HG02970 (cell line): ENCODE data around the gene CORO2B.

Source experiments
- ATAC-seq: cut with Tn5 transposase; IDR thresholded peaks from one replicate; pipeline ENCODE4 v1.9.1; 2021; ENCODE audit warnings: mild to moderate bottlenecking, moderate library complexity, moderate number of reproducible peaks; ENCODE audit not compliant: unreplicated experiment, low FRiP score

CORO2B gene

GRCh38 chr15:68713874-68714273 is 135.1 kb downstream of the CORO2B start:
- no peak for ATAC-seq

GRCh38 chr15:68715111-68715510 is 136.3 kb downstream of the CORO2B start:
- ATAC-seq: no peak

- ATAC-seq: no peak
Observed at GRCh38 chr15:68717951-68718350, 139.2 kb downstream of the CORO2B start.

GRCh38 chr15:68718468-68718867 is 139.7 kb downstream of the CORO2B start:
- no peak for ATAC-seq

- ATAC-seq: no peak
Observed at GRCh38 chr15:68719051-68719450, 140.3 kb downstream of the CORO2B start.

- no peak for ATAC-seq
Observed at GRCh38 chr15:68719672-68720071, 140.9 kb downstream of the CORO2B start.

GRCh38 chr15:68721886-68722285 is 143.1 kb downstream of the CORO2B start:
- no peak for ATAC-seq

- ATAC-seq: no peak
Observed at GRCh38 chr15:68725736-68726135, 146.9 kb downstream of the CORO2B start.

GRCh38 chr15:68726246-68726645 is 147.5 kb downstream of the CORO2B start:
- ATAC-seq: no peak

- ATAC-seq: no peak
Observed at GRCh38 chr15:68729789-68730411, 151.1 kb downstream of the CORO2B start.

- ATAC-seq: no peak
Observed at GRCh38 chr15:68730471-68730919, 151.7 kb downstream of the CORO2B start.

- ATAC-seq: no peak
Observed at GRCh38 chr15:68730976-68731897, 152.4 kb downstream of the CORO2B start.

- ATAC-seq: no peak
Observed at GRCh38 chr15:68732451-68732850, 153.7 kb downstream of the CORO2B start.

GRCh38 chr15:68733666-68734065 is 154.9 kb downstream of the CORO2B start:
- ATAC-seq: no peak

GRCh38 chr15:68734352-68734751 is 155.6 kb downstream of the CORO2B start:
- ATAC-seq: no peak

GRCh38 chr15:68734881-68735280 is 156.1 kb downstream of the CORO2B start:
- ATAC-seq: no peak

- no peak for ATAC-seq
Observed at GRCh38 chr15:68735610-68736009, 156.8 kb downstream of the CORO2B start.

GRCh38 chr15:68739390-68740080 is 160.7 kb downstream of the CORO2B start:
- ATAC-seq: no peak

GRCh38 chr15:68743256-68743655 is 164.5 kb downstream of the CORO2B start:
- ATAC-seq: no peak

GRCh38 chr15:68749365-68749764 is 170.6 kb downstream of the CORO2B start:
- ATAC-seq: no peak

- ATAC-seq: no peak
Observed at GRCh38 chr15:68749793-68750192, 171.0 kb downstream of the CORO2B start.
